ENCODE data around the gene RASSF8.

The RASSF8 gene, protein sequence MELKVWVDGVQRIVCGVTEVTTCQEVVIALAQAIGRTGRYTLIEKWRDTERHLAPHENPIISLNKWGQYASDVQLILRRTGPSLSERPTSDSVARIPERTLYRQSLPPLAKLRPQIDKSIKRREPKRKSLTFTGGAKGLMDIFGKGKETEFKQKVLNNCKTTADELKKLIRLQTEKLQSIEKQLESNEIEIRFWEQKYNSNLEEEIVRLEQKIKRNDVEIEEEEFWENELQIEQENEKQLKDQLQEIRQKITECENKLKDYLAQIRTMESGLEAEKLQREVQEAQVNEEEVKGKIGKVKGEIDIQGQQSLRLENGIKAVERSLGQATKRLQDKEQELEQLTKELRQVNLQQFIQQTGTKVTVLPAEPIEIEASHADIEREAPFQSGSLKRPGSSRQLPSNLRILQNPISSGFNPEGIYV

DNA sequence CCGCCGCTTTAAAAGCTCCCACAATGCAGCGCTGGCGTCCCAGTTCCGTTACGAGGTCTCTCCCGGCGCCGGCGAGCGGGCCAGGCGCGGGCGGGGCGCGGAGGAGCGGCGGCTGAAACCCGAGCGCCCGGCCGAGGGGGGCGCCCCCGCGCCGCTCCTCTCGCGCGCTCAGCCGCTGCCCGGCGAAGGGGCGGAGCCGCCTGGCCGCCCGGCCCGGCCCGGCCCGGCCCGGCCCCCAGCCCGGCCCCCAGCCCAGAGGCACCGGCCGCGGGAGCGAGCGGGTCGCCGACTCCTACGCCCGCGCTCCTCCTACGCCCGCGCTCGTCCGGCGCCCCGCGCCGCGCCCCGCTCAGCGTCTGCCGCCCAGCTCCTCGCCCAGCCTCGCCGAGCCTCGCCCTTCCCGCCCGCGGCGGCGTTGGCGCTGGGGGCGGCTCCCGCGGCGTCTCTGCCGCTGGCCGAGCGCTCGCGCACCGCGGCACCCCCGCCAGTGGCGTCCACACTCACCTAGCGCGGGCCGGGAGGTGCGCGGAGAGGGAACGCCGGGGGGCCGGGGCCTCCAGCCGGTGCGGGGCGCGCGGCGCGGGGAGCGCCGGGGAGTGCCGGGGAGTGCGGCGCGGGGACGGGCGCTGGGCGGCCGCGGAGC, at the start of gene RASSF8:
Gene RASSF8 (plus strand): TSS at position 255 of the 643 bp plus-strand sequence. CDS start 96,662 bp downstream, outside the sequence.
- no peak for DNase-seq (ENCODE audit: low read depth)

DNA sequence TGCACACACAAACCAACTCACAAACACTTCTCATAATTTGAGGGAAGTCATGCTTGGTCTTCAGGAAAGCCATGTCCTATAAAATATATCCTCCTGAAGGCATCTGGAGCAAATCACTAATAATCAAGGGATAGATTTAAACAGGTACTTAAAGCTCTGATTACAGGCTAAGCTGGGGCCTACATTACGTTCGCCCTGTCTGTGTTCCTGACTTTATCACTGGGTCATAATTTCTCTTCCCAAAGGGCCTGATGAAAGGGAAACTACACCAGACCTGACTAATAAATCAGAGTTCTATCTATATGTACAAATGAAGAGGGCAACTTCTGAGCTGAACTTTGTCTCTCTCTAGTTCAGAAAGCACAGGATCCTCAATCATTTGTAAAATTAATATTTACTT, 43.9 kb upstream of the RASSF8 start:
- DNase-seq (ENCODE audit: low read depth) = no peak

DNA sequence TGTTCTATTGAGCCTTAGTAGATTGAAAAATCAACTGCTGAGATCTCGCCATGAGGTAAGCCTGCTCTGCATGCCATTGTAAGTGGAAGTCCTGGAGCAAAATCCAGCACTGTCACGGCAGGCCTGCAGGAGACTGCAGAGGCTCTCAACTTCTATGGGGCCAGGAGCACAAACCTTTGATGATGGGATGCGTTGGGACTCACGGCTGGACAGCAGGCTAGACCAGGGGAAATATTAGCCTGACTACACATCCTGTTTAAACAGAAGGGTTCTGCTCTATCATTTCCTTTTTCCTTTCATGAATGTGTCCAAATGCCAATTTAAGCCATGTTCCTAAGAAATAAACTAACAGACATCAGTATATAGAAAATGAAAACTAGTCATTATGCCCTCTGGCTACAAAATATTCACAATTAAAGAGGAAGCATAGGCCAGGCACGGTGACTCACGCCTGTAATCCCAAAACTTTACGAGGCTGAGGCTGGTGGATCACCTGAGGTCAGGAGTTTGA, 33.9 kb upstream of the RASSF8 start:
- DNase-seq (ENCODE audit: low read depth) = no peak

DNA sequence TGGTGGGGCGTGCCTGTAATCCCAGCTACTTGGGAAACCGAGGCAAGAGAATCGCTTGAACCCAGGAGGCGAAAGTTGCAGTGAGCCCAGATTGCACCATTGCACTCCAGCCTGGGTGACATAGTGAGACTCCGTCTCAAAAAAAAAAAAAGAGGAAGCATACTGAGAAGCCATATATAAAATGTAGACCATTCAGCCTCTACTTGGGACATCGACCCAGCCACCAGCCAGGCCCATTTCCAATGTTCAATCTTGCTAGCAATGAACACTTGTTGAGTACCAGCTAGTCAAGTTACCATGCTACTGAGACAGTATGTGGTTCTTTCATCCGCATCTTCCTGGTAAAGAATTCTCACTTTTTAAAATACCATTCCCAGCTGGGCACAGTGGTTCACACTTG, 33.4 kb upstream of the RASSF8 start:
- DNase-seq (ENCODE audit: low read depth) = no peak

DNA sequence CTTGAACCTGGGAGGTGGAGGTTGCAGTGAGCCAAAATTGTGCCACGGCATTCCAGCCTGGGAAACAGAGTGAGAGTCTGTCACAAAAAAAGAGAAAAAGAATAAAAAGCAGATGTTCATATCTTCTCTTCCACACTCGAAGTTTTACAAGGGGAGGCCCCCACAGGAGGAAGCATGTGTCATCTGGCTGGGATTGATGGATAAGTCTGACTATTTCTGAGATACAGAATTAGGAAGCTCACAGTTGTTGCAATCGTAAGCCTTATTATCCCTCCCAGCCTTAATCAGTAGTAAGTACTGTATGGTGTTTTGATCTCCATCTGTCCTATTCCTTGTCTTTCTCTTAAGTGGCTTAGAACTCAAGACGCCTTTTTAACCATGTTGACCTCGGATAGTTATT, 31.9 kb upstream of the RASSF8 start:
- no peak for DNase-seq (ENCODE audit: low read depth)

DNA sequence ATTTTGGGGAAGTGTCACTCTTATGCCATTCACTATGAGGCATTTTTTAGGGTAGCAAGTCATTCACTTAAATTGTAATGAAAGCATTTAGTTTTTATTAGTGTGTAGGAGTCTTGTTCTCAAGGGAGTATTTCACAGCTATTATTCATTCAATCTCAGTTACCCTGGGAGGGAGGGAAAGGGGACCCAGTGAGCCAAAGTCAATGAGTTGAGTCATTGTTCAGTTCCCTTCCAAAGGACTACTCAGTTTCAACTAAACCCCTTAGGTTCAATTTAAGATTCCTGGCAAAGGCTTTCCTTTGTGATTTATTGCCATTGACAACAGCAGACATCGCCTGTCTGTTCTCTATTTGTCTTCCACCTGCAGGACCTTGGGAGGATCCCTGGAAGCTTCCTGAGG, 29.3 kb upstream of the RASSF8 start:
- DNase-seq (ENCODE audit: low read depth) = no peak

DNA sequence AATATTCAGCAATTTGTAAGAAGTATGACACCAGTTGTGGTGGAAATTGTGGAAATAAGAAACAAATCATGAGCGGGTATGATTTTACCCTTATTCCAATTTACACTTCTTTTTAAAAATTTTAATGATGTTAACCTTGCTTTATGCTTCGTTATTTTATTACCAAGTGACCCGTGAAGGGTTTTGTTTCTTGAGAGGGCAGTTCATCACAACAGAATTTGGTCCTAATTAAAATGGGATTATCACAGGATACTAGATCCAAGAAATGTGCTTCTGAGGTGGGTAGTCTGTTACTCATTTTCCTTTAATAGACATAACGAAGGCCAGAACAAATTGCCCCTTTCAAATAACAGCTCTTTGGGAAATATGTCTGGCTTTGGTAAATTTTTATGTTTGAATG, 25.5 kb upstream of the RASSF8 start:
- DNase-seq (ENCODE audit: low read depth) = no peak

DNA sequence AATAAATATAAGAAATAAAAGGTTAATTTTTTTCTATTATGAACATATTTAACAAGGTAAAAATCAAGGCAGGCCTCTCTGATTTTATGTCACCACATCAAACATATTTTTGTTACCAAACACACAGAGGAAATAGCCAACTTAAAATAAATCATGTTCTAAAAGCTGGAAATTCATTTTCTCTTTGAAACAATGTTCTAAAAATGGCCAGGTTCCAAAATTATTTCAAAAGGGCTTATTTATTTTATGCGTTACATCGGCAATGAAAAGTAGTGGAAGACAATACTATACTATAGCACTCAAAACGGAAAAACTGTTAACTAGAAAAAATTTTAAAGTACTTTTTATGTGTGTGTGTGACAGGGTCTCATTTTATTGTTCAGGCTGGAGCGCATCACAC, 24.0 kb upstream of the RASSF8 start:
- DNase-seq (ENCODE audit: low read depth) = no peak

DNA sequence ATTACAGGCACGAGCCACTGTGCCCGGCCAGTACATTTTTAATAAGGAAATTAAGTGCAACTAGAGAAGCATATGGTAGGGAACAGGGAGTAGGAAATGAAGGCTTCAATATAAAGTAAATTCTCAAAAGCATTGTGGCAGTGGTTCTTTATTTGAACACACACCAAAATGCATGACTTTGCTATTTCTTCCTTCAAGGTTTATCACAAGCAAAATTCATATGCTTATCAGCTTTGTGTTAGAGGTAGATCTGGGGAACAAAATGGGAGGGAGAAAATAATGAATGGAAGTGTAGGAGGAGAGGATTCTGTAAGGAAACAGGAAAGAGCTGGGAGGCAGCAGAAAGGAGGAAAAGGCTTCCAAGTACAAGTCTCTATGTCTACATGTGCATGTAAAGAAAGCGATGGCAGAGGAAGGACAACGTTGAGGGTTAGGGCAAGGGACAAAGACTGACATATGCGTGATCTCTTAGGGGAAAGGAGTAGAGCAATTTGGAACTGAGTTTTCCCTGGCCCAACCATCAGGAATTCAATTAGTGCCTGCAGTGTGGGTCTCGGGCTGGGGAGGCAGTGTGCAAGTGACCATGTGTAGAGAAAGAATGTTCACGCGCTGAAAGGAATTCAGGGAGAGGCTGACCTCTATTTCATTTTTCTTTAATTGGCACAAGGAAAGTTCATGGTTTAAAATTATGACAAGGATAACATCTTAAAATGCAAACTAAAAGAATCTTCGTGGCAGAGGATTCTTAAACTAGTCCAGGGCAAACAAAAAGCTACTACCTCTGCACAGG, 22.9 kb upstream of the RASSF8 start:
- DNase-seq (ENCODE audit: low read depth) = no peak

DNA sequence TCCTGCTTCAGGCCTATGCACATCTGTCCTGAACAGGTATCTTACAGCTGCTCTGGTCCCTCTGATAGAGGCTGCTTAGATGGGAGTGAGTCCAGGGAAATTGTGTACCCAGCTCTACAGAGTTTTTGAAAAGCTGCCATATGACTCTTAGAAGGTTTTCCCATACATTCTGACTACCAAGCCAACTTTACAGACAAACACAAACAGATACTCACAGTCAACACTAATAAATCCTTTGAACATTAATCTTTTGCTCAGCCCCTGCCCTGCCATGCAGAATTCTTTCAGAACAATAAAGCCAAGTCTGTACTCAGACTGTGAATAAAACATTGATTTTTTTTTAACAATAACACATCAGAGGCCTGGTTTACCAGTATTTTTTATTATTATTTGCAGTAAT, 21.4 kb upstream of the RASSF8 start:
- DNase-seq (ENCODE audit: low read depth) = no peak

DNA sequence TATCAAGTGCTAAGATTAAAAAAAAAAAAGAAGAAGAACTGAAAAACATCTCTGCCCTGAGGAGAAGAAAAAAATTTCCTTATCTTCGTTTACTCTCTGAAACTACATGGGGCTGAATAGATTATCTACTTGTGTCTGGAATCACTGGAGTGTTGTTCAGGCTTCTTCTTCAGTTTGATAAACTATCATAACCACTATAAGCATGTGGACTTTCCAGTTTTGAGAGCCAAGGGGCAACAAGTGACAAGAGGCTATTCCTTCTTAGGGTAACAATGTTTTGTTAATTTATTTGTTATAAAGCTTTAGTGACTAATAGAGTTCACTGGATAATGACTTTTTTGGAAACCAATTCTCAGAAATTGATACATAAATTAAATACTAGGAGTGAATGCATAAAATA, 19.9 kb upstream of the RASSF8 start:
- no peak for DNase-seq (ENCODE audit: low read depth)

DNA sequence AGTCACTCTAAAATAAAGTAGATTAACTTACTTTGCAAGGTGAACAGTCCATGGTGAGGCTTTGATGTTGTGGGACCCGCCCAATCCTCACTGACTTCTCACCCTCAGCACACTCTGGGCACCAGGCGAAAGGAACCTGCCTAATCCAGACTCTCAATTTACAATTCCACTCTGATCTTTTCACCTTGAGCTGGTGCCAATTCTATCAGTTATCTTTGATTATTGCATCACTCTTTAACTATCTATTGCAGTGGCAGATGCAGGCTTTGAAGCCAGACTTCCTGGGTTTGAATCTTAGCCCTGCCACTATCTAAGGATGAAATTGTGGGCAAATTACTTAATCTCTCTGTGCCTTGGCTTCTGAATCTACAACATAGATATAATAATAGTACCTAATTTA, 18.9 kb upstream of the RASSF8 start:
- no peak for DNase-seq (ENCODE audit: low read depth)

DNA sequence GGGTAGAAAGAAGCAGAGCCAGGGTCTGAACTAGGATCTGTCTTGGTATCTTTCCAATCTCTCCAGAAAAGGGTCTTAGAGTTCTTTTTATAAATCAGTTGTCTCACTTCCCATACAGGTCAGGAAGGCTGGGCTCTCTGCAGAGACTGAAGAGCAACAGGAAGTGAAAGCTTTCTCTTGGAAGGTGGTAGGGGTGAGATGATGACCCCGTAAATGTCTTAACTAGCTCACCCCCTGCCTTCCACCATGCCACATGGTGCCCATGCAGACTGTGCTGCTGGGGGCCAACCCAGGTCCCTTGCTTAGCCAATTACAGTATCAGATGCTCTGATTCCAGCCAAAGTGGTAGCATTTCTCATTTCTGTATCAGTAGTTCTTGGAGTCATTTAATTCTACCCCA, 17.6 kb upstream of the RASSF8 start:
- no peak for DNase-seq (ENCODE audit: low read depth)

DNA sequence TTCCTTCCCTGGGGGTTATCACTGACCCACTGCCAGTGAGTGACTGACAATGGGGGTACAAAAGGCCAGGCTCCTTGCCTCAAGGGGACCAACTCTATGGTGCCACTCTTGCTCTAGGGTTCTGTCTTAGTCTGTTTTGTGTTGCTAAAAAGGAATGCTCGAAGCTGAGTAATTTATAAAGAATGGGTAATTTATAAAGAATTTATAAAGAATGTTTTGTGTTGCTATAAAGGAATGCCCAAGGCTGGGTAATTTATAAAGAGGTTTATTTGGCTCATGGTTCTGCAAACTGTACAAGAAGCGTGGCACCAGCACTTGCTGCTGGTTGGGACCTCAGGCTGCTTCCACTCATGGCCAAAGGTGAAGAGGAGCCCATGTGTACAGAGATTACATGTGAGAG, 15.8 kb upstream of the RASSF8 start:
- no peak for DNase-seq (ENCODE audit: low read depth)

DNA sequence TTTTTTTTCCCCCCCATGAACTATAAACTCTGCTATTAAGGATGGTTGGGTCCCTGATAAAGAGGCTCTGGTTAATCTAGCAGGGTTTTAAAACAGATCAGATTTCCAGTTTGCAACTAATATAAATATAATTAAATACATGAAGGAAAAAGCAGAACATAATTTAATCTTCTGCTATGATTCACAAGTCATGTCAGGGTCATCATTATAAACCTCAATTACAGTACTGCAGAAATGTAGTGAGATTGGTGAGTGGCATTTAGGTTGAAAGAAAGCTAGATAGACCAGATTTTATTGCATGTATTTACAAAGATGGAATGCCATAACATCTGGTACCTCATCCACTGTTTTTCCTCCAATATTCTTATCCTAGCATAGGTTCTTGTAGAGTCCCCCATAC, 14.5 kb upstream of the RASSF8 start:
- no peak for DNase-seq (ENCODE audit: low read depth)

DNA sequence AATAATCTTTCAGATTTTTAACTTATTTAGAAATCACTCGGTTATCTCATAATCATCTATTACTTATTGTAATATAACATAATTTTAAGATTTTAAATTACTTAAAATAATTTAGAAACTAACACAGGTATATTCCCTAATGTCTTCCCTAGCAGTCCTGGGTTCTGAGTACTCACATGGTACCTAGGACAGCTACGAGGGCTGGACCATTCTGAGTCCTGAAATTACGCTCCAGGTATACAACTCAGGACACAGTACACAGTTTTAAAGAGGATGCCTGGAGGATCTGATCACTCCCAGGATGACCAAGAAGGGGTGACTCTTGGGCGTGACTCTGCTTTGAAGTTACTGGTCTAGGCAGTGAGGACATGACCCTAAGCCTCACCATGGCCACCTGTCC, 9.1 kb upstream of the RASSF8 start:
- DNase-seq (ENCODE audit: low read depth) = no peak

DNA sequence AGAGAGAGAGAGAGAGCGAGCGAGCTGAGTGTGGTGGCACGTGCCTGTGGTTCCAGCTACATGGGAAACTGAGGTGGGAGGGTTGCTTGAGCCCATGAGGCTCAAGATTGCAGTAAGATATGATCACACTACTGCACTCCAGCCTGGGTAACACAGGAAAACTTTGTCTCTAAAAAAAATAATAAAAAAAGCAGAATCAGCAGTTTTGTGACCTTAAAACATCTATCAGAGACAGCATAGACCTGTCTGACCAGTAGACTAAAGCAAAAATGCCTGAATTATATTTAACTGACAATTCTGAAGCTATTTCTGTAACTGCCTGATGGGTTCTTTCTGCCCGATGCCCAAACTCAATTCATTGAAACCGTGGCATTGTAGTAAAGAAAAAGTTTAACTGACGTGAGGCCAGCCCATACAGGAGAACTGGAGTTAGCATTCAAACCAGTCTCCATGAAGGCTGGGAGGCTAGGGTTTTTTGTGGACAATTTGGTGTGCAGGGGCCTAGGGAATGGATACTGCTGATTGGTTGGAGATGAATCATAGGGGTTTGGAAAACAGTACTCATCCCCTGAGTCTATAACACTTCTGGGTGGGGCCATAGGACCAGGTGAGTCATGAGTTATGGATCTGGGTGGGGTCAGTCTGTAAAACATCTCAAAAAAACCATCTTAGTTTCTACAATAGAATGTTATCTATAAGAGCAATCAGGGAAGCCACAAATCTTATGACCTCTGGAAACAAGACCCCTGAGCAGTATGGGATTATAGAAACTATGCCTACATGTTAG, 8.0 kb upstream of the RASSF8 start:
- DNase-seq (ENCODE audit: low read depth) = no peak

DNA sequence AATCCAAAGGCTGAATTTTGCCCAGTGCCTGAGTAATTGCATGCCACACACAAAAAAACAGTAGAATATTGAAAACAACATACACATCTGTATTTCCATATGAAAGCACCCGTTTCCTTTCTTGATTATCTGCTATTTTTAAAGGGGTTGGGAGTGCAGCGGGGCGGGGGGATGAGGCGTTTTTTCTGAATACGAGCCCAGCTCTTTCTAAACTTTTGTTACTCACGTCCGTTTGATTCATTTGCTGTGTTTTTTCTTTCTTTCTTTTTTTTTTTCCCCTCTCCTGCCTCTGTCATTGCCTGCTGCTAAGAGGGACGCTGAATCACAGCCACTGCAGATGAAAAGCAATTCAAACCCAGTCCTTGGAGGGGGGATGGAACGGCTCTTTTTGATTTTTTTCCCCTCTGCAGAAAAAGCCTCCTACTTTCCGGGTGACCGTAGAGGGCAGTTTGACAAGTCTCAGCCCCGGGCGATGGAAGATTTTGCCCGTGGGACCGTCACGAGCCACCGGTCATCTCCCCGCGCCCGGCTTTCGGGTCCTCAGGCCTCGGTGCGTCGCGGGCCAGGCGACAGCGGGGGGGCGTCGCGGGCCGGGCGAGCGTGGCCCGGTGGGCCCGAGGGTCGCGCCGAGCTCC, 572 bp upstream of the RASSF8 start:
- no peak for DNase-seq (ENCODE audit: low read depth)

DNA sequence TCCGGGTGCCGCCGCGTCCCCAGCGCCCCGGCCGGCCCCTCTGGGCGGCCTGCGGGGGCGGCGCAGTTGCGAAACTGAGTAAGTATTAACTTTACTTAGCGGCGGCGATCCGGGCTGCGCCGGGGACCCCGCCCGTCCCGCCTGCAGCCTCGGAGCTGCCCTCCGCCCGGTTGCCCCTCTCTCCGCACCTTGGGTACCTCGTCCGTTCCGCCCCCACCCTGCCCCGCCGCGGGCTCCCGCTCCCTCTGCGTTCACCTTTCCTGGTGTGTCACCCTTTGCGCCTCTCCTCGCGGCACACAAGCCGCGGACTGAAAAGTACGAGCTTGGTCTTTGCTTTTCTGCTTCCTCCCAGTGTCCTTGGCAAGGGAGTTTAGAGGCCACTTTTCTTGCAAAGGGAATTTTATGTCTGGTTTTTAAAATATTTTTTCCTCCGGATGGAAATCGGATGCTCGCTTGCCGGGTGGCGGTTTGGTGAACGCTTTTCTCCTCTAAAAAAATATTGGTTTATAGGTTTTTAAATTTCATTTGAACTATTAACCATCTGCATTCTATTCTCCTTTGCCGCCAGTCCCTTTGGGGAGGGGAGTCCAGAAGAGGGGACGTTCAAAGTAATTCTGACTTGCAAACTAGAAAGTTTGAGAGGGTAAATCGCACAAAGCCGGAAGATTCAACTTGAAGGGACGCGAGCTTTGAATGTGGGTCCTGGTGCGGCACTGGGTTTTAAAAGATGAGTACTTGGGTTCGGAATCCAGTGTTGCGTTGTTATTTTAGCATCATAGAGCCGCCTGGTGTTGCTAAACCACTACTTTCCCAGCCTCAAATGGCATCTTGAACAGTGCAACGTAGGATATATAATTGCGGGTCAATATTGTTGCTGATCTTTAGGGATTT, 834 bp downstream of the RASSF8 start:
- DNase-seq (ENCODE audit: low read depth) = no peak

DNA sequence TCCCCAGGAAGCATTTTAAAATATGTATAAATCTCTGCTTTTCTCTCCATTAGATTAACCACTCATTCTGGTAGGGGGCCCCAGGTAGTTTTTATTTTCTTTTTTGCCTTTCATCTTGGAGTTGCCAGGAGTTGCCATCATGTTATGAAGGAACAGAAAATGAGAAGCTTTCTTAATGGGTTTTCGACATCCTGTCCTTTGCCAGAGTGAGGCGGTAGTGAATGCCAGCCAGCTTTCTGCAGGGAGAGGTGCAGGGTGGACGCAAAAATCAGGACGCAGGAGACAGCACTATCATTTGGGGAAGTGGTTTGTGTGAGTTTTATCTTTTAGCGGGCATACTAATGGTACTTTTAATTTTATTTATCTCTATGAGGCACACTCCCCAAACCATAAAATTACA, 1.7 kb downstream of the RASSF8 start:
- no peak for DNase-seq (ENCODE audit: low read depth)

Data from stimulated activated CD8-positive, alpha-beta memory T cell treated with anti-CD3 and anti-CD28 coated beads, Interleukin-15, amount 100 ng/mL, for 24 hours (primary cell).